ENCODE measurements around the gene SYT5.

SYT5 gene

GRCh38 chr19:55141696-55142095, 38.4 kb downstream of the SYT5 start:
- DNase-seq: no peak

GRCh38 chr19:55137915-55138314, 42.2 kb downstream of the SYT5 start:
- DNase-seq: no peak

- DNase-seq: no peak
Observed at GRCh38 chr19:55136399-55137102, 43.5 kb downstream of the SYT5 start.

GRCh38 chr19:55134736-55135135, 45.4 kb downstream of the SYT5 start:
- DNase-seq: no peak

GRCh38 chr19:55133639-55134444, 46.2 kb downstream of the SYT5 start:
- DNase-seq: no peak

- DNase-seq: no peak
Observed at GRCh38 chr19:55132453-55133129, 47.5 kb downstream of the SYT5 start.

GRCh38 chr19:55131421-55131820, 48.7 kb downstream of the SYT5 start:
- DNase-seq: no peak

All from NCI-H1092 (cell line).